HUES6 (cell line): Measurements from ENCODE around the gene OR10G6.

Experiments used
- H3K27ac ChIP-seq: 2 replicates; pipeline ENCODE4 v1.7.0; 2013; ENCODE audit warnings: low read depth, mild to moderate bottlenecking, low read length, inconsistent platforms
- H3K27me3 ChIP-seq: 2 replicates; pipeline ENCODE4 v1.6.1; 2013; ENCODE audit warnings: low read length; ENCODE audit not compliant: control insufficient read depth, insufficient read depth
- H3K36me3 ChIP-seq: 2 replicates; pipeline ENCODE4 v1.6.1; 2013; ENCODE audit warnings: low read length; ENCODE audit not compliant: control insufficient read depth, insufficient read depth
- H3K4me1 ChIP-seq: 2 replicates; pipeline ENCODE4 v1.6.1; 2013; ENCODE audit warnings: low read length; ENCODE audit not compliant: control insufficient read depth, insufficient read depth
- H3K4me3 ChIP-seq: 2 replicates; pipeline ENCODE4 v1.5.1; 2013; ENCODE audit warnings: low read depth, low read length
- H3K9ac ChIP-seq: one replicate; pipeline ENCODE4 v1.6.1; 2013; ENCODE audit warnings: mild to moderate bottlenecking, low read length
- H3K9me3 ChIP-seq: 2 replicates; pipeline ENCODE4 v1.6.1; 2013; ENCODE audit warnings: low read depth, low read length; ENCODE audit not compliant: control insufficient read depth, insufficient read depth

The OR10G6 gene

DNA sequence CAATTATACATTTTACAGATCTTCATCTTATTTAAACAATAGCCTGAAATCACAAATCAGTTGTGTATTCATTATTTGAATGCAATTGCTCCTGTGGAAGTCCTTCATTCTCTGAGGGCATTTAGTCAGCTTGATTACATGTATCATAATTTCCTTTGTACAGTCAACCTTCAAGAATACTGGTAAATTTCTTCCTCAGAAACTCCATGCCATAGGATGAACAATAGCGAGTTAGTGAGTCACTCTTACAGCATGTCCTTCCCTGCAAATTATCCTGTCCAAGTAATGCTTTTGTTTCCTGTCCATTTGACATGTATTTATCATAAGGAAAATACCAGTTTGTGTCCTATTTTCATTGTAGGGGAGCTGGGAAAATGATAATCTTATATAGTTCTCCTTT lies 21.1 kb downstream of the OR10G6 start:
- Histone ChIP-seq H3K4me1 (no peaks in the 10 kb centered on the region), H3K9ac (no peak overlapping the region), H3K27me3 (no peaks in the 10 kb centered on the region), H3K4me3 (no peak overlapping the region), H3K27ac (no peak overlapping the region), H3K9me3 (no peaks in the 10 kb centered on the region), H3K36me3 (no peaks in the 10 kb centered on the region)

DNA sequence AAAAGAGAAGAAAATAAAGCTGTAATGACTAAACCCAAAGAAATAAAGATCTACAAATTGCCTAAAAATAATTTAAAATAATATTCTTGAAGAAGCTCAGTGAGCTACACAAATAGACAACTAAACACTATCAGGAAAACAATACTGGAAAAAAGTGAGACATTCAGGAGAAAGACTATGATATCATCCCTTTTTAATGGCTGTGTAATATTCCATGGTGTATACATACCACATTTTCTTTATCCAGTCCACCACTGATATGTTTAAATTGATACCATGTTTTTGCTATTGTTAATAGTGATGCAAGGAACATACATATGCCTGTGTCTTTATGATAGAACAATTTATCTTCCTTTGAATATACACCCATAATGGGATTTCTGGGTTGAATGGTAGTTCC lies 38.2 kb downstream of the OR10G6 start:
- H3K36me3 ChIP-seq: no peaks in the 10 kb centered on the region
- peaks cover 4% of the 10 kb centered on the region; the same call in 1 of the 2 replicates for H3K9me3 ChIP-seq
- no peaks in the 10 kb centered on the region for H3K4me1 ChIP-seq
- no peaks in the 10 kb centered on the region for H3K27me3 ChIP-seq
- no peak overlapping the region for H3K27ac ChIP-seq
- H3K4me3 ChIP-seq: no peak overlapping the region
- no peak overlapping the region for H3K9ac ChIP-seq

DNA sequence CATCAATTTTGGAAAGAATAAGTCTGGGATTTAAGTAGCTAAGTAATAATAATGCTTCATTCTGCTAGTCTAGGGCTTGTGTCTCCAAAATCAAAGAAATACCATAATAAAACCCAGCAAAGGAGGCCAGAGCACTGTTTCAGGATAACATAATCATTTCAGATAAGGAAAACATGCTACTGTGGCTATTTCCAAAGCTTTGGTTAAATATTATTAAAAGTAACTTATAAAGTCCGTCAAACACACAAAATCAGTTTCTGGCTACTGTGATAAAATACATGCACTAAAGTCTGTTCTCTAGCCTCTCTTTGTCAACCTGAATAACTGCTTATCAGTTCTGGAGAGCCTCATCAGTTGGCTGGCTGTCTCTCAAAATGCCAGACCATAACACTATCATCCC lies 49.8 kb downstream of the OR10G6 start:
- no peaks in the 10 kb centered on the region for H3K27me3 ChIP-seq
- H3K27ac ChIP-seq: no peak overlapping the region
- H3K4me1 ChIP-seq: no peaks in the 10 kb centered on the region
- H3K9me3 ChIP-seq: no peaks in the 10 kb centered on the region
- no peaks in the 10 kb centered on the region for H3K36me3 ChIP-seq
- no peak overlapping the region for H3K4me3 ChIP-seq
- no peak overlapping the region for H3K9ac ChIP-seq
